Stimulated activated CD4-positive, alpha-beta T cell treated with anti-CD3 and anti-CD28 coated beads, Interleukin-1b, Interleukin-23, amount 100 ng/mL, for 1 hour (primary cell): Measurements from ENCODE around the gene COMP.
A peak's percentile ranks its signal among the peaks of the same experiment; 100 is the strongest.
"Not testable (repeated sequence)": the region's sequence is repeated elsewhere in the genome, so short reads cannot be mapped to it uniquely, and the experiment has no call there.

Source experiments
- DNase-seq, 2 donors: peaks; one replicate each; pipeline ENCODE4 v3.0.0-alpha.2; 2020; ENCODE audit warnings: low read depth in 2 of 2

The COMP gene

DNA sequence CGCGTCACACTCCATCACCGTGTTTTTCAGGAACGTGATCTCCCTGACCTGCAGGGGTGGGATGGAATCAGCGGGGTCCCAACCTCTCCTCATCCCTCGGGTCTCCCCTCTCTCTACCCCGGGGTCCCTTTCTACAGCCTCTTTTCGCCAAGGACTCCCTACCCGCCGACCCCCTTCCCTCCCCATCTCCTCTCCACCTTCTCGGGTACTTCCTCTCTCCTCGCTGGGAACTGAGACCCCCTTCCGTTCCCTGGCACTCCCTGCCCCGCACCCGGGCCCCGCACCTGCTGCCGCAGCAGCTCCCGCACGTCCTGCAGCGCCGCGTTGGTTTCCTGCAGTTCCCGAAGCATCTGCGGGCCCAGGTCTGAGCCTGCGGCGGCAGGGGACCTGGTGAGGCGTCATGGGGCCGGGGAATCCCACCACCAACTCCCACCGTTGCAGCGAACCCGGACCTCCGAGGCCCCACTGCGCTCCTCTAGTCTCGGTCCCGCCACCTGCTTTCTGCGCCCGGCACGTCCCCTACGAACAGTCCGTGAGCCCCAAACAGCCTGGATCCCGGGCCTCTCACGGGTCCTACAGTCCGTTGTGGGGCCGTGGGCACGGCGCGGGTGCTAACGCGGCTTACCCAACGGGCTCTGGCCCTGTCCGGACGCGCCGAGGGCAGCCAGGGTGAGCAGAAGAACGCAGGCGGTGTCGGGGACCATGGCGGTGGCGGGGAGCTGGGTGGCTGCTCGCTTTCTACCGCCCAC is at the start of gene COMP:
COMP (minus strand) TSS at position 740 of the 749 bp plus-strand sequence; CDS start at position 704, 36 bp downstream.
- DNase-seq: no peak

DNA sequence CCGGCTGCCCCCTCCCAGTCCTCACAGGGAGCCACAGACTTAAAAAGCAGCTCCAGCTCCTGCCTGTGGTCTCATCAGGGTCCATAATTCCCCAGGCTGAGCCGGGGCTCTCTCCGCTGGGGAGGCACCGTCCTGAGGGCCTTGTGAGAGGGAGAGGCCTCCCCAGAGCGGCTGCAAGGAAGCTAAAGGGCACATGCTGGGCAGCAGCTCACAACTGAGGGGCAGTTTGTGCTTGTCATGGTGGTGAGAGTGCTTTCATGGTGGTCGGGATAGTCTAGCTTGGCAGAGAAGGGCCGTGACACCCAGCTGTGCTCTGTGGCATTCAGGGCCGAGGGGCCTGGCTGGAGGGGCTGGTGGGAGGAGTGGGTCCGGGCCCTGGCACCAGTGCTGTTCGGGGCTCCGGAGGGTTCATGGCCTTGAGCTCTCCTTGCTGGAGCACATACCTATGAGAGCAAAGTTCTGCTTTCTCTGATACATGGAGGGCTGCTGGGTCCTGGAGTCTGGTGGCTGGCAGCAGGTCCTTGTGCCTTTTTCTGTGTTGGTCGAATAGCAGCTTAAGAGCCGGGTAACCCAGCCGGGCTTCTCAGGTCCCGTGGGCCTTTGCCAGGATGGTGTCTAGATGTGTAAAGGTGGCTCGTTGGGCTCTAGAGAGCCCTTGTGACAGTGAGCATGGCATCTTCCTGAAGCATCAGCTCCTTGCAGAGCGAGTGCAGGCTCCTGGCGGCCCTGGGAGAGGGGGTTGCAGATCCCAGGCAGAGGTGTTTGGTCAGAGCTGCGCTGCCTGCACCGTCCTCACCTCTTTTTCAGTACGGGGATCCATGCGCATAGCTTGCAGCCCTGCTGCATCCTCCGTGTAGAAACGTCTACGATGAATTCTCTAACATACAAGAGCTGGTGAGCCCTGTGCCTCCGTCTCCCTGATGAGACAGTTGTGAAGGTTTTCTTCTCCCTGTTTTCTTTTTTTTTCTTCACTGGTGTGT is 49.5 kb upstream of the COMP start:
- no peak for DNase-seq

DNA sequence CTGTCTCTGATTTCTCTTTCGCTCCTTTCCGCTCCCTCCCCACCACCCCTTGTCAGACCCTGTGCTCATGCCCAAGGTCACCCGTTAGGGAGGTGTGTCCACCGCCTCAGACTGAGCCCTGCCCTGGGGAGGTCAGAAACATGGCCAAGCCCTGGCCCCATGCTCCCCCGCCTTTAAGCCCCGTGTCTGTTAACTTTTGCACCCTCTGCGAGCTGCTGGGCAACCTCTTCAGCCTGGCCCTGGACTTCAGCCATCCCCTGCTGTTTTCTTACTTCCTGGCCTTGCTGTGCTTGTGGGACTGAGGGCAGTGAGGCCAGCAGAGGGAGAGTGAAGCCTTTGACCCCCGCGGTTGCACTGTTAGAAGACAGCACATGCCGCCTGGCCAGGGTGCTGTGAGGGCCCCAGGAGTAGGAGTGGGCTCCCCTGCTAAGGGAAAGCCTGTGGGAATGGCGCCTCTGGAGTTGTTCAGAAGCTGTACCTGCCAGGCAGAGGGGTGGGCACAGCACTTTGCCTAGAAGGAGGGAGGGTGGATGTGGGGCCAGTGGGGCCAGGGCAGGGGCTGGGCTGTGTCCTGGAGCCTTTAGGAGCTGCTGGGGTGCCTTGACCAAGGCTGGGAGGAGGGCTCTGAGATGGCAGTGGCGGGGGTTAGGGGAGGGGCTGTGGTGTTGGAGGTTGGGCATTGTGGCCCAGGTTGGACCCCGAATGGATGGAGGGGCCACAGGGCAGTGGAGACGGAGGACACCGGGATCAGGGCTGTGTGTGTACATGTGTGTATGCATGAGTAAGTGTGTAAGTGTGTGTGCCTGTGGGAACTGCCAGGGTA is 48.6 kb upstream of the COMP start:
- no peak for DNase-seq

DNA sequence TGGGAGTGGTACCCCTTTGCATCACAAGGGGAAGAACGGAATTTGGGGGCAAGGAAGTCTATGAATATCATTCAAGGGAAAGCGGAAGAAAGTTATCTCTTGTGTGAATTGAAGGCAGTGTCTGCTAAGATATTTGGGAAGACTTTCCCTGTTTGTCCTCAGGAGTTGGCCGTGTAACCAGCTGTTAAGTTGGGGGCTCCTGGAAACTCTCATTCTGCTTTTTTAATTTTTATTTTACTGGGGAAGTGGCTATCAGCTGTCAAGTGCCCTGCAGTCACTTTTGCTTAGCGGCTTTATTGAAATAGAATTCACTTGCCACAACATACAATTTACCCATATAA is 43.5 kb upstream of the COMP start:
- no peak for DNase-seq

DNA sequence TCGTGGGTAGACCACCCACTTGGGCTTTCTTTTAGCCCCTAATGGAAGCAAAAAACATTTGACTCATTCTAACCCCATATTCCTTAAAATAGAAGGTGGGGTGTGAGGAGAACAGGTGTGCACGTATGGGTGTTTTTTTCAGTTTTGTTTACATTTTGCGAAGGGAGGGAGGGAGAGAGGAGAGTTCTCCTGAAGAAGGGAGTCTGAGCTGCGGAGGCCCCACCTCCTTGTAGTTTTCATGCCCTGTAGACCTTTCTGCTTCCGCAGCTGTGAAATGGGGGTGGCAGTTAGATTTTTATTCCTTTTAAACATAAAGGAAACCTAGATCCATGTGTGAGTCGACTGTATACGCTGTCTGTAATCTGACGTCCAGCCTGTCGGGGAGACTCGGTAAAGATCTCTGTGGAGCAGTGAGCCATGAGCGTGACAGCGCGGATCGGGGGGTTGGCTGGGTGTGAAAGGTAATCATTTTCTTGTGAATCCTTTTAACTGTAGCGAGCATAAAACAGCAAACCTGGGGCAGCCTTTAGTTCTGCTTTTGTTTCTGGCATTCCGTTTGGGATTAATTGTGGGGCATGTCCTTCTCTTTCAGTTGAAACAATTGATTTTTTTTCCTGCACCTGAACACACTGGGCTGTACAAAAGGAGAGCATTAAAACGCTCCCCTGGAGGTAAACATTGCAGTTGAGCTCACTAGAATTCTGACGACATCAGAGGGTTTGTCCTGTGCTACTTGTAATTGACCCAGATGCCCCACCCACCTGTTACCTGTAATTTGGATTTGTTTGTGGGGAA is 42.9 kb upstream of the COMP start:
- no peak for DNase-seq

DNA sequence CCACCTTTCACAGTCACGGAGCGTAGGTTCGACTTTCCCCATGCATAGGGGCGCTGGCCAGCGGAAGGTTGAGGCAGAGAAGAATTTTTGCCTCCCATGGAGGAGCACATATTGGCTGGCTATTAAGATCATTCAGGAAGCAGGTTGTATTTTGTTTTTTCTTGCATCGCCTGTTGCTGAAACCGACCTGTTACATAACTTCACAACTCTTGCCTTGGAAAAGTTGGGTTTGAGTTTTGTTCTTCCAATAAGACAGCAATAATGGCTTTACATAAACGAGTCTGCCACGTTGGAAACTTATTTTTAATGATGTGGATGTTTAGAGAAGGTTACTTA is 42.0 kb upstream of the COMP start:
- DNase-seq: no peak

DNA sequence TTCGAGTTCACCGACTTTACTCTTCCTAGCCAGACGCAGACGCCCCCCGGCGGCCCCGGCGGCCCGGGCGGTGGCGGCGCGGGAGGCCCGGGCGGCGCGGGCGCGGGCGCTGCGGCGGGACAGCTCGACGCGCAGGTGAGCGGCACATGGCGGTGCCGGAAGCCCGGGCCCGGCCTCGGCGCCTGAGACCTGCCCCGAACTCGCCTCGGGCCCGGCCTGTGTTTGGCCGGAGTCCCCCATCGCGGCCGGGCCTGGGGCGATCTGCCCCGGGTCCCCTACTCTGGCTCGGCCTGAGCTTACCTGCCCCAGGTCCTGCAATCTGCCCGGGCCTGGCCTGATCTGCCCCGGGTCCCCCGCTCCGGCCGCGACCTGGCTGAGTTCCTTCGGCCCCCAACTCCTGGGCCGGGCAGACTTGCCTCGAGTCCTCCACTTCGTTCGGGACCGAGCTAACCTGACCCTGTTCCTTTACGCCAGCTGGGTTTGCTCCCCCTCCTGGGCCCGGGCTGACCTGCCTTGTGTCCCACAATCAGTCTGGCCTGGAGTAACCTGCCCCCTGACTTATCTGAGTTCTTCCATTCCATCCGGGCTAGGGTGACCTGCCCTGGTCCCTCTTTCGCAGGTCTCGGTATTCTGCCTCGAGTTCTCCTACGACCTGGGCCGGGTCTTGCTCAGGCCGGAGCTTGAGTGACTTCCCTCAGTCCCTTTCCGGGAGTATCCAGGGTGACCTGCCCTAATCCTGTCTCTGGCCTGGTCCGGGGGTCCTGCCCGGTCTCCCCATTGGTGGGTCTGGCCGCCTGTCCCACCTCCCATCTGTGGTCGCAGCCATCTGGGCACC is 41.4 kb upstream of the COMP start:
- no peak for DNase-seq

- DNase-seq: peak; percentile 93 to 95
Measured at GRCh38 chr19:18831524-18832305, 40.6 kb upstream of the COMP start, which contains the start of gene UPF1. TSS of gene UPF1 (plus strand) at chr19:18831959. CDS start at chr19:18832210, 251 bp downstream.

- DNase-seq: no peak
Measured at GRCh38 chr19:18830488-18830887, 39.4 kb upstream of the COMP start.

DNA sequence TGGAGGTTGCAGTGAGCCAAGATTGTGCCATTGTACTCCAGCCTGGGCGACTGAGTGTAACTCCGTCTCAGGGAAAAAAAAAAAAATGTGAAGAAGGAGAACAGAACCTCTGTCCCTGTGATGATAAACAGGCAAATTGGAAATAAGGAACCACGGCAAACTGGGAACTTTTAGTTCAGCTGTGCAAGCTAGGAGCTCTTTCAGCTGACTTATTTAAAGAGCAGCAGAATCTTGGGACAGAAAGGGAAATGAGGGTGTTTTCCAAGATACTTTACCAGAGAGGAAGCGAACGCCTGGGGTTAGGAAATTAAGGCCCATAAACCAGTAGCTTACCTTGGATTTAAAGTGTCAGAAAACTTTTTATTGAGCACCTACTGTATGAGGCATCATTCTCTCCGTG is 37.7 kb upstream of the COMP start:
- no peak for DNase-seq

- DNase-seq: no peak
Measured at GRCh38 chr19:18817574-18817973, 26.5 kb upstream of the COMP start.

DNA sequence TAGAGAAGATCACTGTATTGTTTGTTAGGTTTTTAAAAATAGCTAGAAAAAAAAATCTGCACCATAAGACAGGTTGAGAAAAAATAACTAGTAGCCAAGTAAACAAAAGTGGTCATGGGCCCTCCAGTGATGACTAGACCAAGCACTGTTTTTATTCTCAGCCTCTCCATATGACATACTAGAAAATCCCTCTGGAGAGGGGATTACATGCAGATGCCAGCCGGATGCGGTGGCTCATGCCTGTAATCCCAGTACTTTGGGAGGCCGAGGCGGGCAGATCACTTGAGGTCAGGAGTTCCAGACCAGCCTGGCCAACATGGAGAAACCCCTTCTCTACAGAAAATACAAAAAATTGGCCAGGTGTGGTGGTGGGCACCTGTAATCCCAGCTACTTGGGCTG is 25.5 kb upstream of the COMP start:
- DNase-seq: not testable (repeated sequence)

GRCh38 chr19:18815673-18816072 is 24.6 kb upstream of the COMP start:
- no peak for DNase-seq

- no peak for DNase-seq
Measured at GRCh38 chr19:18814063-18814462, 23.0 kb upstream of the COMP start.

GRCh38 chr19:18811638-18812037 is 20.5 kb upstream of the COMP start:
- DNase-seq: not testable (repeated sequence)

DNA sequence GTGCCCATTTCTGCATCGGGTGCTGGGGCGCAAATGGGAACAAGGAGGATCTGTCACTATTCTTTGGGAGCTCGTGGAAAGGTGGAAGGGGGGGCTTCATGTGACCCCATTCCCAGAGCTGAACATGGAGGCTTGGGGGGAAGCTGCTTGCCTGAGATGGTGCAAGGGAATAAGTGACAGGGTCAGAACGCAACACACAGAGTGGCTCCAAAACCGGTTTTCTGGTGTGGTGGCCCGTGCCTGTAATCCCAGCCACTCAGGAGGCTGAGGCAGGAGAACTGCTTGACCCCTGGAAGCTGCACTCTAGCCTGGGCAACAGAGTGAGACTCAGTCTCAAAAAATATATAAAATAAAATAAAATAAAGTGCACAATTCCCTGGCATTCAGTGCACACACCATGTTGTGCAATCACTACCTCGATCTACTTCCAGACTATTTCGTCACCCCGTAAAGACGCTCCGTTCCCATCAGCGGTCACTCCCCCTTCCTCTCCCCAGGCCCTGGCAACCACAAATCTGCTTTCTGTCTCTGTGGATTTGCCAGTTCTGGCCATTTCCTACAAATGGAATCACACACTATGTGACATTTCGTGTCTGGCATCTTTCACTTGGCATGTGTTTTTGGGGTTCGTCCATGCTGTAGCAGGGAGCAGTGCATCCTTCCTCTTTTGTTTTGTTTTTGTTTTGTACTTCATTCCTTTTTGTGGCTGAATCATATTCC is 18.2 kb upstream of the COMP start:
- DNase-seq: no peak

DNA sequence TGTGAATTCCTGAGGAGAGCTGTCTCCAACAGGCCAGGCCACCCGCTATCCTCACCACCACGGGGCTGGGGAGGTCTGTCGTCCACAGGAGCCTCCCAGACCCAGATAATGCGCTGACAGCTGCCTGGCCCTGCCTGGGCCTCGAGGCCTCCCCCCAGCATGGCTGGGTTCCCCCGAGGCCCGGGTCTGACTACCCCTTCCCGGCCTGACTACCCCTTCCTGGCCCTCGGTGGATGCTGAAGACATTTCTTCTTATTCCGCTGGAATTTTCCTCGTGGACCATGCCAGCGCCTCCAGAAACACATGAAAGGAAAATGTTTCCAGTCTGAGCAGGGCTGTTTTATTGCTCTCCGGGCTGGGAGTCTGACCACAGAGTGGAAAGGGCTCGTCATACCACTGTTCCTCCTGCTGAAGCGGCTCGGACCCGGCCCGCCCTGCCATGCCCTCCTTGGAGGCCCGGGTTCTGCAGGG is 16.8 kb upstream of the COMP start:
- no peak for DNase-seq

GRCh38 chr19:18804643-18805042 is 13.5 kb upstream of the COMP start:
- DNase-seq: no peak

- no peak for DNase-seq
Measured at GRCh38 chr19:18804139-18804601, 13.1 kb upstream of the COMP start.
